ENCODE measurements around the gene ATG4D.

GRCh38 chr19:10523135-10523636 is 20.5 kb upstream of the ATG4D start:
- no peak for TF ChIP-seq GATA3 (IDR thresholded peaks at IDR 0.05; ENCODE audit: low read depth, low read length)
- no peak for TF ChIP-seq GATA2 (IDR thresholded peaks at IDR 0.05; ENCODE audit: low read depth, low read length)

All from SH-SY5Y (cell line).